Activated naive CD4-positive, alpha-beta T cell treated with anti-CD3 and anti-CD28 coated beads, Interleukin-2, amount 50 U/mL, for 16 hours (primary cell): Measurements from ENCODE around the gene ATP6V1B1.

ENCODE experiments used
- DNase-seq: peaks from one replicate; pipeline ENCODE4 v3.0.0-alpha.2; 2020

ATP6V1B1 gene

DNA sequence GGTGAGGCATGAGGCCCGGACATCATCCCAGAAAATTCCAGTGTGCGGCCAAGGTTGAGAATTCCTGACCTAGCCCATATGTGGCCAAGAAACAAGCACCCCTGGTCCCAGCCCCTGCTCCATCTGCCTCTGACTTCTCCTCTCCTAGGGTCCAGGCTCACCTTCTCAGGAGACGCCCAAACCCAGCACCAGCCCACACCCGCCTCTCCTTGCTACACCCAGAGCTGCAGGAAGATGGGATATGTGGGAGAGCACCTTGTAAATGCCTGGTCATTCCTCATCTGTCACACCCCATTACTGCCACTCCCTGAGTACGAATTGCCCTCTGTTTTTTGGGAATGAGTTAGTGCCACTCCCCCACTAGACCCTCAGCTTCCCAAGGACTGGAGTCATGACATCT lies 7.3 kb upstream of the ATP6V1B1 start:
- DNase-seq, result no peak

DNA sequence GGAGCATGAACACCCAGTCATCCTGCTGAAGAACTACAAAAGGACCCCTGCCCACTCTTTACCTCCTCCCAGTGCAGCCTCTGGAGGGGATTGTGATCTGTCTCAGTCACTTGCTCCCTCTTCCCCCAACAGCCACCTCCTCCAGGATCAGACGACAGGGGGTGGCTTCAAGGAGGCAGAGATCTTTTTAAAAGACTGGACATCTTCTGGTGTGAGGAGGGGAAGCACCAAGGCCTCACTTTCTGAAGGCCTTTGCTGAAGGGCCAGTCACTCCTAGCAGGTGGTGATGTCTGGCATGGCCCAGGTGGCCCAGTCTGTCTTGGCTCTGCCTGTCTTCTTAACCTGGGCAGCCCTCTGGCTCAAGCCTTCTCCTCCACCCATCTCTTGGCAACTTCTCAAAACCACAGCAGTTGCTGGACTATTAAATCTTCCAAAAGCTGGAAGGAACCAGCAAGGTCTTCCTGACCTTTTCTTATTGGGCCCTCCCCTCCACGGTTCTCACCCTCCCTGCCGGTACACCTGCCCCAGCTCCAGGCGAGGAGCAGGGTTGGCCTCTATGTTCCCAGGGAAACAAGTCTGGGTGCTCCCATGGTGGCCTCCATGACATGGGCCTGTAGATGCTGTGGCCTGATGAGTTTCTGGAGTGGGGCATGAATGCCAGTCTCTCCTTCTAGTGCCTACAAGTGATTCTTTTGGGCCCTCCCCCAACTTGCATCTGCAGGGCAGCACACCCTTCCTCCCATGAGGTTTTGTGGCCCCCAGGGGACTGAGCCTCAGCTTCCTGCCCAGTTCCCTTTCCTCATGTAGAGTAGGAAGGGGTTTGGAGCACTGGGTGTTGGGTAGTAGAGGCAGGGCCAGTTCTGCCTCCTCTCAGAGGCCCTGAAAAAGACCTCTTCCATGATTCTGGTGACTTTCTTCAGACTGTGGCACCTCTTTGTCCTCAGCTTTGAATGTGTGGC lies 5.0 kb upstream of the ATP6V1B1 start:
- DNase-seq, result no peak

DNA sequence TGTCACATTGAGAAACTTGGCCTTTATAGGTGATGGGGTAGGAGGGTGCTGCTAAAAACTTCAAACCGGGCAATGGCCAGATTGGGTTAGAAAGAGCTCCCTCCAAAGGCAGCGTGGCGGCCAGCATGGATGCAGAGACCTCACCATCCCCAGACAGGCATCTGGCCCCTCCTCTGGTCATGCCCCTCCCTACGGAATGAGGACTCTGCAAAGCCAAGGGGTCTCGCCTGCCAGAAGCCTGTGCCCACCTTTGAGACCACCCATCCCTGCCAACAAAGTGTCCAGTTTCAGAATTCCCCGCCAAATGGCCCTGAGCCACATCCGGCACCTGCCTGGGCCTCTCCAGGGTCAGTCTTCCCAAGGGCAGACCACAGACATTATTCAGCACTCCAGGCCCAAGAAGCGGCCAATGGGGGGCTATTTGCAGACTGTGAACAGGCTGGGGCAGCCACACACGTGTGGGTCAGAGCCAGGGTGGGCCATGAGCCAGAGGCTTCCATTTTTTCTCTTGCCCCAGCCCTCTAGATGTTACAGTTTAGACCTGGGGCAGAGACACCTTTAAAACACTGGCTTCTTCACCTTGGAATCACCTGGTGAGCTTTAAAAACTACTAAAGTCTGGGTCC lies 4.2 kb upstream of the ATP6V1B1 start:
- no peak for DNase-seq

DNA sequence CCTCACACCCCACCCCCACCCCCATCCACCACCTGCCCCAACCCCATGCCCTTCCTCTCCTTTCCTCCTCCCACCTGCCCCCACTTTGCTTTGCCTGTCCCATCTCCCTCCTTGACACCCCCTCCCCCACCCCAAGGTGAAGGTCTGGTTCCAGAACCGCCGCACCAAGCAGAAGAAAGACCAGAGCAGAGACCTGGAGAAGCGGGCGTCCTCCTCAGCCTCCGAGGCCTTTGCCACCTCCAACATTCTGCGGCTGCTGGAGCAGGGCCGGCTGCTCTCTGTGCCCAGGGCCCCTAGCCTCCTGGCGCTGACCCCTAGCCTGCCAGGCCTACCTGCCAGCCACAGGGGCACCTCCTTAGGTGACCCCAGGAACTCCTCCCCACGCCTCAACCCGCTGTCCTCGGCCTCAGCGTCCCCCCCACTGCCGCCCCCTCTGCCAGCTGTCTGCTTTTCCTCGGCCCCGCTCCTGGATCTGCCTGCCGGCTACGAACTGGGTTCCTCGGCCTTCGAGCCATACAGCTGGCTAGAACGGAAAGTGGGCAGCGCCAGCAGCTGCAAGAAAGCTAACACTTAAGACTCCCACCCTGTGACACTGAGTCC lies 3.0 kb upstream of the ATP6V1B1 start:
- no peak for DNase-seq

DNA sequence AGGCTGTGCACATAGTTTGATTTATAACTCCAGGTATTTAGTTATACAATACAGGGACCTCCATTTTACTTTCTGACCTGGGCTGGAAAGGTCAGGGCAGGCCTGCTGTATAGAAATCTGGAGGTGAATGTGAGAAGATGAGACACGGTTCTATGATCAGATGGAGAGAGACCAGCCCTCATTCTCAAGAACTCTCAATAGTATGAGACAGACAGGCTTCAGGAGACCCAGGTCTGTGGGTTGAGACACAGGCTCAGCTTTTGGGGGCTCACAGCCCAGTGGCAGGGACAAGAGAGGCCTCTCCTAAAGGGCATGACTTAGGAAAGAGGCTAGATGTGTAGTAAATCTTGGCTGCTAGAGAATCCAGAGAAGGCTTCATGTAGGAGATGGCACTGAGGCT lies 719 bp upstream of the ATP6V1B1 start:
- no peak for DNase-seq

DNA sequence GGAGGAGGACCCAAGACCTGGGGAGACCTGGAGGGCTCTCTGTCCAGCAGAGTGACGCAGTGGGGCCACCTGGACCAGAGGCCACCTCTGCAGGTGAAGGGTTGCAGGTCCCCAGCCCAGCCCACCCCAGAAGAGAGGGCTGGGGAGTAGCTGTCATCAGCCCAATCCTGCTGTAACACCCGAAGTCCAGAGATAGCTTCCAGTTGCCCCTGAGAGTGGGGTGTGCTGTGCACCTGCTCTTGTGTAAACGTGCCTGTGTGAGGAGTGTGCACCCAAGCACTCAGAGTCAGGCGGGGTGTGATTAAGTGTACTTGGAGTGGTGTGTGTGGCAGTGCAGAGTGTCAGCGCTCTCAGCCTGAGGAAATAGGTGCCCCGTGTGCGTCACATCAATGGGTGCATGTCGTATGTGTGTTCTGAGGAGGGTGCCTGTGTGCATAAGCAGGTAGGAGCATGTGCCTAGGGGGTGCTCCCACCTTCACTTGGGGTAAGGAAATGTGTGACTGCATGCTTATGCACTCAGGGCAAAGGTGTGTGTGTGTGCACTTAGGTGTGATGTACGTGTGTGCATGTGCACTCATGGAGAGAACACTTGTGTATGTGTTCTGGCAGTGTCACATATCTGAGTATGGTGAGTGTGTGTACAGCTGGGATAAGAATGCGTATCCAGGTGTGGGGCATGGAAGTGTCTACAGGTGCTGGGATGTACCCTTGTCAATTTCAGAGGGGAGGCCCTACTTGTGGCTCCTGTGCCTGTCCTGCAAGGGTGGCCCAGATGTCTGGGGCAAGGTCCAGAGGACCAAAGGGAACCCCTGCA lies 672 bp downstream of the ATP6V1B1 start:
- DNase-seq, result no peak

DNA sequence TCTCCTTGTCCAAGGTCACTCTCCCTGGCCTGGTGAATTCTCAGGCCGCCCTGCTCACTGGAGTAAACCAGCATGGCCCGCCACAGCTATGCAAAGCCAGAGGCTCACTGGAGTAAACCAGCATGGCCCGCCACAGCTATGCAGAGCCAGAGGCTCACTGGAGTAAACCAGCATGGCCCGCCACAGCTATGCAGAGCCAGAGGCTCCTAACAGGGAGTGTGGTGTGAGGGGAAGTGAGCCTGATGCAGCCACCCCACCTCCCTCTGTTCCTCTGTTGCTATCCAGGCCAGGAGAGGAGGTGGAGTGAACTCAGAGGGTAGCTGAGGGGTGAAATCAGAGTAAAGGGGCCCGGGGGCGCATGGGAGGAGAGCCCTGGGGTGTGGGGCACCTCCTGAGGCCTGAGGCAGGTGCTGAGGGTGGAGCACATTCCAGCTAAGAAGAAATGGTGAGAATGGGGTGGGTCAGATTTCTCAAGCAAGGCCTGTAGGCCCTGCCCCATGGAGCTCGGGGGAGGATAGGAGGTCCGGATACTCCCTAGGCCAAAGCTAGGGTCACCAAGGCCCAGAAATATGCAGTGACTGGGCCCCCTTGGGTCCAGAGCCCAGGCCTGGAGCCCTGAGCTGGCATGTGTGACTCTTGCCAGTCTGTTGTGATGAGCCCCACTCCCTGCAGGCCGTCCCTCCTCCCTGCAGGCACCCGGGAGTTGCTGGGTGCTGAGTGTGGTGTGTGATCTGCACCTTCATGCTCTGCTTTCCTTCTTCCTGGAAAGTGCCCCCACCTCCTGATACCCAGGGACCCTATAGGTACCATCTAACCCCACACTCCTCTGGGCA lies 1.5 kb downstream of the ATP6V1B1 start:
- no peak for DNase-seq

DNA sequence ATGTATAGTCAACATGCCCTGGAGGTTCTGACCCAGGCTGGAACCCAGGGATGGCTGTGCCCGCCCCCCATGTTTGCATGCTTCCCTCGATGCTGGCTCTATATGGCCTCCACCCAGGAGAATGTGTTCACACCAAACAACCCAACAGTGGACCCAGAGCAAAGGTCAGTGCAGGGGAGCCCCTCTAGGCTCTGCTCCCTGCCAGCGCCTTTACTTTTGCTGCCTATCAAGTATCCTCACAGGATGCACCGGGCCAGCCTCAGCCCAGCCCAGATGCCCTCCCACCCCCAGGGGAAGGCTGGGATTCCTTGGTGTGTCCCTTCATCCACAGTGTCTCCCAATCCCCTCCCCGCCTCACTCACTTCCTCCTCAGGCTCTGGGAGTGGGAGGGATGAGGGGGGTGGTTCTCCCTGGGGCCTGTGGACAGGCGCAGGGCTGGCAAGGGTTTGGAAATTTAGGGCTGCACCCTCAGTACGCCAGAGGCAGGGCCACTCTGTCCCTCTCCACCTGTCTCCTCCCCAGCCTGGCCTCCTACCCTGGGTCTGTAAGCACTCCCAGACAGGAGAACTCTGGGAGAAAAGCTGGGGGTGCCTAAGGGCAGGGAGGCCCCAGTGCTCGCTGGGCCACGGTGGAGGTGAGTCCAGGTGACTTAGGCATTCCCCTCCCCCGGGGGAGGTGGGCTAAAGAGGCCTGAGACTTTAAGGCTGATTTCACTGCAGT lies 2.3 kb downstream of the ATP6V1B1 start:
- DNase-seq, result no peak

DNA sequence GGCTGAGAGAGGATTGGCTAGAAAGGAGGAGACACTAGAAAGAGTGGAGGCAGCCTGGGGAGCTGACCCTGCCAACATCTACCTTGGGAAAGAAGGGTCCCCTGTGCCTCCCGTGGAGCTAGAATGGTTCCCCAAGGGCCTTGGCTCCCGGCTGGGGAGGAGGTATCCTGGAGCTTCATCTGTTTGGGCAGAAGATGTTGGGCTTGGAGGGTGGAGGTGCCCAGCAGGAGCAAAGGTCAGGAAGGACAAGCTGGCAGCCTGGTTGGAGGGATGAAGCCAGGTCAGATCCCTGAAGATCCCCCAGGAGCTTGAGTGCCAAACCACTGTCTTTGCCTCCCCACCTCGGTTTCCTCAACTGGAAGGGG lies 2.9 kb downstream of the ATP6V1B1 start:
- DNase-seq, result no peak

DNA sequence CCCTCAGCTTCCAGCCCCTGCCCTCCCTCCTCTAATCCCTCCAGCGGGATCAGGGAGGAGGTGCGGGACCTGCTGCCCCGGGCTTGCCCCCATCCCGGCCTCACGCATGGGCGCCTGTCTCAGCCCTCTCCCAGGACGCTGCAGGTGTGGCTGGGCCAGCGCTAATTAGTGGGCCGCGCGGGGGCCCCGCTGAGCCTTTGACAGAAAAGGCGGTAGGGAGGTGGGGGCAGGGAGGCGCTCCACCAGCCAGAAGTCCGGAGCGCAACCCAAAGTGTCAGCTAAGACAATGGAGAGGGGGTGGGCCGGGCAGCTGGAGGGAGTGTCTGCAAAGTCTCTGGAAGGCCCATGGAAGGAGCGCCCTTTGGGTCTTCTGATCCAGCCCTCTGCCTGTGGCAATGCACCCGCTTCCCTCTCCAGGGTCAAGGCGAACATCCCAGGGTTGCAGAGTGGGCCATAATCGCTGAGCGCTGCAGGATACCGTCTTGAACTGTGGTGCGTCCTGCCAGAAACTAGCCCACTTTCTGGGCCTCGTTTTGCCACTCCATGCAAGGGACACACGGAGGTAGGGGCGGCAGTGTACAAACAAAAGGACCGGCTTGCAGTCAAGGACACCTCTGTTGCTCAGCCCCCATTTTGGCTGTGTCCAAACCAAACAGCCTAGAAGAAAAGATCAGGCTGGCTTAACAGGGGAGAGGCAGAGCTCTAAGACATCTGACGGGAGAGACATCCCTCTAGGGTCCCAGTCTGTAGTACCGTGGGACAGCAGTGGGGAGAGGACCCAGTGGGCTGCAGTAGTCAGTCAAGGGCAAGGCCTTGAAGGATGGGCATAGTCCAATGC lies 3.5 kb downstream of the ATP6V1B1 start:
- no peak for DNase-seq

DNA sequence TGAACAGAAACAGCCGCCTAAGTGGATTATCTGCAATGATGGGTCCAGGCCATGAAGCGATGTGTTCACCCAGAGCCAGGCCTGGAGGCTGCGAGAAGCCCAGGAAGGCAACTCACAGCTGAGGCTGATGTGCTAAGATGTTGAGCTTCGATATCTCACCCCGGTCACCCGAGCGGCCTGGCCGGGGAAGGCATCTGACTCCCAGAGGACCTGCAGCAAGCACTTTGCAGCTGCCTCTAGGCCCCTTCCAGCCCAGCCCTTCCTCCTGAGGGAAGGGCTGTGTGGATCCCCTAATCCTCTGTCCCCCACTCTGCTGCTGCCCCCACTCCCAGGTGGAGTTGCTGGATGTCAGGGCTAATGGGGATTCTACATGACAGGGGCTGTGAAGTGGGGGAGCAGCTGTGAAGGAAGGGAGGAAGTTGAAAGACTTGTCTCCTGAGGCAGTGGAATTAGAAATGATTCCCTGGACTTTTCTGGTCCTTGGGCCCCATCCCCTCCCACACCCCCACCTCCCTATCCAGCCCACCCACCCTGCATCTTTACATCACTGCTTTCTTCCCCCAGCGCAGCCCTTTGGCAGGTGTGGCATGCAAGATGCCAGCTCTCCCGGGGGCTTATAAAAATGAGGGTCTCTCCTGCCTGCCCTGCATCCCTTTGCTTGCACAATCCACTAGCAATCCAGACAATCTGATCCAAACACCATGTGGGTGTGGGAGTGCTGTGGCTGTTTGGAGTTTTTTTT lies 4.3 kb downstream of the ATP6V1B1 start:
- DNase-seq, result no peak

DNA sequence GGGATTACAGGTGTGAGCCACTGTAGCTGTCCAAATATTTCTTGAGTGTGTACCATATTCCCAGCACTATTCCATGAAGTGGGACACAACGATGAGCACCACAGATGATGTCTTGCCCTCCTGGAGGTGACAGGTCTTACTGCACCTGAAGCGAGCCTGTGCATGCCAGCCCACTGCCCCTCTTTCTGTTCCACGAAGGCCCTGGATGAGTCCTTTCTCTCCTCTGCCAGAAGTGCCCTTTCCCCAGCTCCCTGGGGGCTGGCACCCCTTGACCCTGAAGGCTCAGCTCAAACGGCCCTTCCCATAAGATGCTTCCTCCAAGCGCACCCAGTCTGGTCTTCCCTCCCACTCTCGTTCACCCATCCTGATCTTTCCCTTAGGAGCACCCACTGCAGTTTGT lies 5.5 kb downstream of the ATP6V1B1 start:
- DNase-seq, result no peak

DNA sequence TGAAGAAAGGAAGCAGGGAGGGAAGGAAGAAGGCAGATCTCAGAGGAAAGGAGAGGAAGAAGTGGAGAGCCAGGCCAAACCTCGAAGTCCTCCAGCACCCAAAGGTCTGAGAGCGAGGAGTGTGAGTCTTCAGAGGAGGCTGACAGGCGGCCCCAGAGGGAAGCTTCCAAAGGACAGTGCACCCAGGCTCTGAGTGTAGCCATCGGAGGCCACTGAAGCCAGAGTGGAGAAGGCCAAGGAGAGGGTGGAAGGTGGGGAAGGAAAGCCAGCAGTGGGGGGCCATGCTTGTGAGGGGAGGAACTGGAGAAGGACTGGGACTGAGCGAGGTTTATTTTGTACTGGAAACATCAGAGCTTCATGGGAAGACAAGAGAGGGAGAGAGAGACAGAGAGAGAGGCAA lies 6.0 kb downstream of the ATP6V1B1 start:
- DNase-seq, result no peak

DNA sequence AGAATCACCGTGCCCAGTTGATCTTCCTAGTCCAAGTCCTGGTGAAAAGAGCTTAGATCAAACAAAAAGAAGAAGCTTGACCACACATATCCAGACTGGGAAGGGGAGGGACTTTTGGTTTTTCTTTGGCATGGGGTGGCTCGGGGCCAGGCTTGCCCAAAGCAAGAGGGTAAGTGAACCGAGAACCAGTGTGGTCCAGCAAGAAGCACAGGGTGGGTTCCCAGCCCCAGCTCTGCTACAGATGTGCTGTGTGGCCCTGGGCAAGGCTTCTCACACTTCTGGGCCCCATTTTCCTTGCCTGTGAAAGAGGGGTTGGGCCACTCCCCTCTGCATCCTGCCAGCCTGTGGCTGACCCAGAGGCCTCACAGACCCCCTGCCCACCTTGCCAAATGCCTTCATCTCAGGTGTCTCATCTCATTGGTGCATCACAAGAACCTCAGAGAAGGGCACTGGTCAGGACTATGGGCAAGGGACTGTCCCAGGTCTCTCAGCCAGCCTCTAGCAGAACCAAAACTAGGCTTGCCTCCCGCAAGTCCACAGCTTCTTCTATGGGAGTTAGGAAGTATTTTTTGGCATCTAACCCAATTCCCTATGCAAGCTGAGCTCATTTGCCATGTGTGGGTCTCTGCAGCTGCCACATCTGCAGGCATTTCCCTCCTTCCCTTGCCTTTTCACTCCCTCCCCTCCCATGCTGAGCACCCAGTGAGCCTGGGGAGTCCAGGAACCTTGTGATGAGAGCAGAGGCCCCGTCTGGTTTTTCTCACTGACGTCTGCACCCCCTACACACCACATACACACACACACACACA lies 6.9 kb downstream of the ATP6V1B1 start:
- no peak for DNase-seq

DNA sequence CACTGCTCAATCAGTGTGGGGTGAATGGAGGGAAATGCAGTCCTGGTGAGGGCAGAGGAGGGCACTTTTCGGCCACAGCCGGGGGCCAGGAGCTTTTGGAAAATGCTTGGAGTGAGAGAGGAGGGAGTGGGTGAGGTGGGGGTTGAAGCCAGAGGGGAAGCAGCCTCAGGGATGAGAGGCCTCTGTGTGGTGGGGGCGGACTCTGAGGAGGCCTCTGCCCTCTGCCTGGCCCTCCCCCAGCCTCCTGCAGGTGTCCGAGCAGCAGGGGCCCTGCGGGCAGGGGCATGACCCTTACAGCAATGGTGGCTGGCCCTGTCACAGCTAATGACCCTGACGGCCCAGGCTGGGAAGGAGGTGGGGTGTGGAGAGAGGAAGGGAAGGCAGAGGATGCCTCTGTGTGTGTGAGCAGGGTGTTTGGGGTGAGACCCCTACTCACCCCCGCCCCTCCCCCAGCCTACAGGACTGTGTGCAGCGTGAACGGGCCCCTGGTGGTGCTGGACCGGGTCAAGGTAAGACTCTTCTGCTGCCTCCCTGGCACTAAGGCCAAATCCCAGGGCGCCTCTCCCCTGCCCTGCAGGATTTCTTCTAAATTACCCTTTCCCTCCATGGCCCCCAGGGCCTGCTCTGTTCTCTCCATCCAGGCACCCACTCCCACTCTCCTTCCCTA lies 7.6 kb downstream of the ATP6V1B1 start:
- no peak for DNase-seq

DNA sequence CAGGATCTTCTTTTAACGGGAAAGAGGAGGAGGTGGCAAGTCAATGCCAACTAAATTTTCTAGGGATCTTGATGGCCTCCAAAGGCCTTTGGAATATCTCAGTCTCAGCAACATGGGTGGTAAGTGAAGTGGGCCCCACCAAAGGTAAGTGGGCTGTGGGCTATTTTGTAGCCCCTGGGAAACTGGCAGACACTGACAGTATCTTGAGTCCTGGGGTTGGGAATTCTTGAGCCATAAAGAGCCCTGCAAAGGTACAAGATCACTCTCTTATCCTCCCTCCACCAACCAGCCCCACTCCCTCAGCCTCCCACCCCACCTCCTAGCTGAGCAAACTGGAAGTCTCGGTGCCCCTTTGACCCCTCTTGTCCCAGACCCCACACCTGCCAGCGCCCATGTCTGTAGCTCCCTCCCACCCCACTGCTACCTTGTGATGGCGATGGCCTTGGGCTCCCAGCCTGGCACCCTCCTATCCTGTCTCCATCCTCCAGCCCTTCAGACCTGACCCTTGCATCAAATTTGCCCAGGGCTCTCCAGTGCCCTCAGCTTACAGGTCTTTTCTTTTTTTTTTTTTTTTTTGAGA lies 8.5 kb downstream of the ATP6V1B1 start:
- no peak for DNase-seq

DNA sequence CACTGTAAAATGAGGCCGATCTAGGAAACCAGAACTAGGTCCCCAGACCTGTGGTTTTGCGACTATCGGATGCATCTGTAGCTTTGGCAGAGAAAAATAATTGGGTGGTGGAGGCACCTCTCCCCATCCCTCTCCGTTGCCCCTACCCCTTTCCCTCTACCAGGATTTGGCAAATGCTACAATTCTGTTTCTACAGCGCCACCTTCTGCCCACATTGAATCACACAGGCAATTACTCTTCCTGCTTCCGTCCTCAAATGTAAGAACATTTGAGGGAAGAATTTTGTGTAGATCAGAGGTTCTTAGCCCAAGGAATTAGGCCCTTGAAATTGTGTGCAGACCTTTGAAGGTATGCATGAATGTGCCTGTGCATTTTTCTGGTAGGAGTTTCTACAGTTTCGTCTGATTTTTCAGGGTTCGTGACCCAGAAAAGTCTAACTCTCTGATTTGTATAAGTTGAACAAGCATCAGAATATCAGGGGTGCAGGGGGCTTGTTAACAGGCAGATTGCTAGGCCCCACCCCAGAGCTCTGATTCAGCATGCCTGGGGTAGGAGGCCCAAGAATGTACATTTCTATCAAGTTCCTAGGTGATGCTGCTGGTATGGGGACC lies 11.2 kb downstream of the ATP6V1B1 start:
- peak; percentile 53 for DNase-seq
